LHCN-M2 (cell line): Measurements from ENCODE around the gene KYAT1. TPM values are rescaled to one million over a fixed set of nuclear protein-coding genes. Genes with fewer than 3 reads are reported as not detected.

Experiments
- DNase-seq: peaks from one replicate; pipeline ENCODE4 v3.0.0-alpha.2; 2012; ENCODE audit warnings: low read depth
- total RNA-seq: library from RNA; depleted of rRNA; stranded (reverse); fragments of >200 nt; gene quantifications from 2 replicates; pipeline ENCODE4 v1.2.3, GENCODE V29; 2014; rRNA removed

Gene KYAT1
- total RNA-seq, 1 experiment from 2014 or later: 9.8 TPM

DNA sequence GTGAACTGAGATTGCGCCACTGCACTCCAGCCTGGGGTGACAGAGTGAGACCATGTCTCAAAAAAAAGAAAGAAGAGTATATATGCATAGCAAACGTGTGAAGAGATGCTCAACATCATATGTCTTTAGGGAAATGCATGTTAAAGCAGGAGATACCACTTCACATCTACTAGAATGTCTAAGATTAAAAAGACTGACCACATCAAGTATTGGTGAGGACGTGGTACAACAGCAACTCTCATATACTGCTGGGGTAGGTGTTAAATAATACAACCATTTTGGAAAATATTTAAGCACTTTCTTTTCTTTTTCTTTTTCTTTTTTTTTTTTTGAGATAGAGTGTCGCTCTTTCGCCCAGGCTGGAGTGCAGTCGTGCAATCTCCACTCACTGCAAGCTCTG, 96.3 kb downstream of the KYAT1 start:
- no peak for DNase-seq

Other genes starting within 250 kb of the KYAT1 start
- 160 and 162 TPM in 2 replicates for gene DYNC2I2, start 225.1 kb downstream of the KYAT1 start, total RNA-seq
- 454 and 528 TPM in 2 replicates for gene SET, start 192.7 kb downstream of the KYAT1 start, total RNA-seq
- gene PKN3, start 179.4 kb downstream of the KYAT1 start, total RNA-seq: 4.2 and 4.4 TPM in 2 replicates
- gene ZDHHC12, start 157.8 kb downstream of the KYAT1 start, total RNA-seq: 60.5 and 64.6 TPM in 2 replicates
- 24.2 and 24.5 TPM in 2 replicates for gene ZER1, start 110.0 kb downstream of the KYAT1 start, total RNA-seq
- gene TBC1D13, start 94.7 kb downstream of the KYAT1 start, total RNA-seq: 17.6 and 28.1 TPM in 2 replicates
- 30.5 and 48.3 TPM in 2 replicates for gene ENDOG, start 63.5 kb downstream of the KYAT1 start, total RNA-seq
- 29.9 and 32.1 TPM in 2 replicates for gene SPOUT1, start 52.2 kb downstream of the KYAT1 start, total RNA-seq
- 42.3 and 46.8 TPM in 2 replicates for gene LRRC8A, start 183 bp upstream of the KYAT1 start, total RNA-seq
- gene PHYHD1, start 39.0 kb upstream of the KYAT1 start, total RNA-seq: 17.3 and 19.5 TPM in 2 replicates
- gene DOLK, start 65.7 kb upstream of the KYAT1 start, total RNA-seq: 34.4 and 39.0 TPM in 2 replicates
- 61.6 and 80.0 TPM in 2 replicates for gene NUP188, start 65.7 kb upstream of the KYAT1 start, total RNA-seq
- 48.2 and 52.6 TPM in 2 replicates for gene SH3GLB2, start 146.4 kb upstream of the KYAT1 start, total RNA-seq
- gene MIGA2, start 154.7 kb upstream of the KYAT1 start, total RNA-seq: 29.1 and 31.4 TPM in 2 replicates
- gene DOLPP1, start 199.2 kb upstream of the KYAT1 start, total RNA-seq: 11.1 and 12.8 TPM in 2 replicates
- 41.9 and 47.9 TPM in 2 replicates for gene CRAT, start 228.8 kb upstream of the KYAT1 start, total RNA-seq
- gene PTPA, start 229.5 kb upstream of the KYAT1 start, total RNA-seq: 113 and 122 TPM in 2 replicates